Skeletal muscle tissue (tissue), 4 donors: Measurements from ENCODE around the gene SHANK1. TPM values are rescaled to one million over a fixed set of nuclear protein-coding genes. Genes with fewer than 3 reads are reported as not detected.

Experiments
- H3K27ac ChIP-seq: one replicate; pipeline ENCODE4 v1.7.0; 2013; ENCODE audit warnings: mild to moderate bottlenecking, low read depth, low read length, inconsistent platforms
- H3K27me3 ChIP-seq, 3 donors: one replicate each; pipeline ENCODE4 v1.7.0; 2013; ENCODE audit warnings: low read length in 3 of 3; ENCODE audit not compliant: control insufficient read depth in 3 of 3, insufficient read depth in 3 of 3
- H3K36me3 ChIP-seq, 3 donors: one replicate each; pipeline ENCODE4 v1.7.0; 2013; ENCODE audit warnings: low read length in 3 of 3; ENCODE audit not compliant: control insufficient read depth in 3 of 3, insufficient read depth in 3 of 3
- H3K4me1 ChIP-seq, 3 donors: one replicate each; pipeline ENCODE4 v1.7.0; 2013; ENCODE audit warnings: low read length in 3 of 3, mild to moderate bottlenecking in 3 of 3; ENCODE audit not compliant: control insufficient read depth in 3 of 3, insufficient read depth in 3 of 3
- H3K4me3 ChIP-seq, 3 donors: one replicate each; pipeline ENCODE4 v1.7.0; 2013; ENCODE audit warnings: low read length in 3 of 3
- H3K9ac ChIP-seq, 3 donors: one replicate each; pipeline ENCODE4 v1.7.0; 2013; ENCODE audit warnings: low read length in 3 of 3, mild to moderate bottlenecking in 3 of 3, moderate library complexity in 2 of 3, low read depth in 1 of 3
- H3K9me3 ChIP-seq, 3 donors: one replicate each; pipeline ENCODE4 v1.7.0; 2013; ENCODE audit warnings: low read length in 3 of 3; ENCODE audit not compliant: control insufficient read depth in 3 of 3
- total RNA-seq: library from RNA; depleted of rRNA; stranded (reverse); fragments of >200 nt; gene quantifications from one replicate; pipeline ENCODE4 v1.2.3, GENCODE V29; 2014
- donor health status: Osteomylitis.

SHANK1 gene
- total RNA-seq, 1 donor from 2014 or later: 6.8 TPM

DNA sequence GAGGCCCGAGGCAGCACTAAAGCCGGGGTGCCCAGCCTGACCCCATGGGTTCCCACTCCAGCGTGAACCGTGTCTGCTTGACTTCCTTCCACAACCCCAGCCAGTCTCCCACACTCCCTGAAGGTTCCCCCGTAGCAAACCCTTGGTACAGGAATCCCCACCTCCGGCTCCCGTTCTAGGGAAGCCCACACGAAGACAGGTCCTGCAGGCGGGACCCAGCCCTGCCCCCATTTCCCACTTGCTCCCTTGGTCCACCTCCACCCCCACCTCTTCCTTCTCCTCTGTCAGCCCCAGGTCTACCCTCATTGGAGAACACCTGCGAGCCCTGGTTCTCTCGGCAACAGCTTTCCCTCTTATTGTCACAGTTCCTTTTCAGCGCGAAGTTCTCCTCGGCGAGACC is 46.5 kb downstream of the SHANK1 start:
- no peaks in the 10 kb centered on the region for H3K36me3 ChIP-seq
- no peaks in the 10 kb centered on the region for H3K4me1 ChIP-seq
- H3K9ac ChIP-seq: no peak overlapping the region
- H3K4me3 ChIP-seq: no peak overlapping the region
- no peak overlapping the region for H3K27ac ChIP-seq
- H3K27me3 ChIP-seq: peaks cover 29 to 48% (median 45%) of the 10 kb centered on the region in 3 donors
- no peaks in the 10 kb centered on the region for H3K9me3 ChIP-seq

DNA sequence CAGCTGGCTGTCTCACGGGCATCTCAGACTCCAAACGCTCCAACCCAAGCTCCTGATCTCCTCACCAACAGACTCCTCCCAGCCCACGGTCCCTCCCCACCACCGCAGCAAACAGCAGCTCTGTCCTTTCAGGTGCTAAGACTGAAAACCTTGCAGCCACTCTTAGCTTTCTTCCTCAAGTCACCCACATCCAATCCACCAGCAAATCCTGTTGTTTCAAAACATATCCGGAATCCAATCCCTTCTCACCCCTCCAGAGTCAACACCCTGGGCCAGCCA is 49.6 kb downstream of the SHANK1 start:
- H3K4me3 ChIP-seq: no peak overlapping the region
- no peaks in the 10 kb centered on the region for H3K36me3 ChIP-seq
- no peaks in the 10 kb centered on the region for H3K9me3 ChIP-seq
- no peaks in the 10 kb centered on the region for H3K4me1 ChIP-seq
- H3K9ac ChIP-seq: no peak overlapping the region
- no peak overlapping the region for H3K27ac ChIP-seq
- peaks cover 29 to 62% (median 53%) of the 10 kb centered on the region in 3 donors for H3K27me3 ChIP-seq

DNA sequence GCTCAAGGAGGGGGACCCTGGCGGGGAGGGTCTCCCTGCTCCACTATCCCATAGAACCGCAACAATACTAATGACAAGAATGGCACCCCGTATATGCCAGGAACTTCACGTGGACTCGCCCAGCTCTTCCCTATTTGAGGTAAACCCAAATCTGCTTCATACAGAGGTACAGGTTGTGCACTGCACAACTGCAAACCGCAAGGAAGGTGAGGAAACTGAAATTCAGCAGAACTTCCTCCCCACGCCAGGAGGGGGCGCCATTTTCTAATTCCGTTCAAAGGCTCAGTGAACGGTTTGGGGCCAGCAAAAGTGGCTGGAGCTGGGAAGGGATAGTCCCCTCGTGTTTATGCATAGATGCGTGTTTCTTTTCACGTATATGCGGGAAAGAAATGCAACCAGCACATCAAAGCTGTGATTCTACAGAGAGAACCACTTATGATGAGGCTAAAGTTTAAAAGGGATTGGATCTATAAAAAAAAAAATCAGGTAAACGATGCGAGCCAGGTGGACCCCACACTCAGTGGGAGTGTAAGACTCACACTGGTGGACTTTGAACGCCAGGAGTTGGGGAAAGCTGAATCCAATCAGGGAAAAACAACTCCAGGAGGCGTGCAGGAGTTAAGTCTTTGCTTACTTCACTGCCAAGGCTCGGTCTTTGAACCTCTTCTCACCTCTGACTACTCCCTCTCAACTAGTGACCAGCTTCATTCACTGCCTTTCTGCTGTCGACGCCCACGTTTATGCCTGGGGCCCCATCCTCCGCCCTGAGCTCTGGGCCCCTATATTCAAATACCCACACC is 50.1 kb downstream of the SHANK1 start:
- Histone ChIP-seq H3K4me3 (no peak overlapping the region), H3K4me1 (no peaks in the 10 kb centered on the region), H3K36me3 (no peaks in the 10 kb centered on the region), H3K27me3 (peaks cover 29 to 62% (median 53%) of the 10 kb centered on the region in 3 donors), H3K9ac (no peak overlapping the region), H3K27ac (no peak overlapping the region), H3K9me3 (no peaks in the 10 kb centered on the region)

DNA sequence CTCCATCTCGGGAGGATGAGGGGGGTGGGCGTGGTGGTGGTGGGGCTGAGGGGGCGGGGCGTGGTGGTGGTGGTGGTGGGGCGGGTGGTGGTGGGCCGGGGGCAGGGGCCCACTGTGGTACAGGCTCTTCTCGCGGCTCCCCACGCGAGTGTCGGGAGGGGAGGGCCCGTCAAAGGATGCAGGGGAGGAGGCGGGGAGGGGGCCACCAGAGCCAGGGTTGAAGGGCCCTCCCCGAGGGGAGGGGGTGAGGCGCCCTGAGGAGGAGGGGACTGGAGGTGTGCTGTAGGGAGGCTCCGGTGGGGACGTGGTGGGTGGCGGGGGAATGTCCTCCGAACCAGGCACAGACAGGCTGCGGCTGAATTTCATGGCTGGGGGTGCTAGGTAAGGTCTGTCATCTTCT is 50.7 kb downstream of the SHANK1 start:
- H3K9me3 ChIP-seq: no peaks in the 10 kb centered on the region
- H3K27me3 ChIP-seq: peaks cover 26 to 65% (median 52%) of the 10 kb centered on the region in 3 donors
- H3K36me3 ChIP-seq: no peaks in the 10 kb centered on the region
- H3K4me1 ChIP-seq: no peaks in the 10 kb centered on the region
- no peak overlapping the region for H3K4me3 ChIP-seq
- H3K27ac ChIP-seq: no peak overlapping the region
- H3K9ac ChIP-seq: no peak overlapping the region

DNA sequence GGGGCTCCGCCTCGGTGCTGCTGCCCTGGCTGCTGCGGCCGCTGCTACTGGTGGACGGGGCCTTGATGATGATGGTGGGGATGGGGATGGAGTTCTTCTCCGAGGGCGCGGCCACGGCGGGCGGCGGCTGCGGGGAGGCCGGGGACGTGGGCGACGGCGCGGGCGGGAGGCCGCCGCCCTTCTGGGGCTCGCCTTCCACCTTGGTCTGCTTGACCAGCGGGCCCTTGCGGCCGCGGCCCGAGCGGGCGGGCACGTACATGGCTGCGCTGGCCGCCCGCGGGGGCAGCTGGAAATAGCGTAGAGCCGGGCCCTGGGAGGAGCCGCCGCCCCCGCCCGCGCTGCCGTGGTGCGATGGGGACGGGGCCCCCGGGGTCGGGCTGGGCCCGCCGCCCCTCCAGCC is 51.2 kb downstream of the SHANK1 start:
- Histone ChIP-seq H3K9ac (no peak overlapping the region), H3K9me3 (no peaks in the 10 kb centered on the region), H3K27ac (no peak overlapping the region), H3K4me1 (no peaks in the 10 kb centered on the region), H3K36me3 (no peaks in the 10 kb centered on the region), H3K27me3 (peaks cover 26 to 64% (median 50%) of the 10 kb centered on the region in 3 donors), H3K4me3 (no peak overlapping the region)

DNA sequence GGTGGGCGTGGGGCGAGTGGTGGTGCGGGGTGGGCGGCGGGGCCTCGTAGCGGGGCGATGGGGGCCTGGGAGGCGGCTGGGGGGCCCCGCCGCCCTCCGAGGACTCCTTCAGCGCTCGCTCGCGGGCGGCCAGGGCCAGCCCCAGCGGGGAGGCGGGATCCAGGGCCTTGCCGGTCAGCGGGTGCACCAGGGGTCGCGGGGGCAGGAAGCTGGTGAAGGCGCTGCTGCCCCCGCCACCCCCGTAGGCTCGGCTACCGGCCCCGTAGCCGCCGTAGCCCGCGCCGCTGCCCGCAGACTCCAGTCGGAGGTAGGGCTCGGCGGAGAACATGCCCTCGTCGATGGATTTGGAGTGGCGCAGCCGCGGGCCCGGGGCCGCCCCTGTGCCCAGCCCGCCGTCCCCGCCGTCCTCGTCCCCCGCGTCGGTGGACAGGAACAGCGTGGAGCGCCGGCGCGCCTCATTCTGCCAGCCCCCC is 51.8 kb downstream of the SHANK1 start:
- H3K4me1 ChIP-seq: no peaks in the 10 kb centered on the region
- H3K27me3 ChIP-seq: peaks cover 30 to 58% (median 52%) of the 10 kb centered on the region in 3 donors
- H3K36me3 ChIP-seq: no peaks in the 10 kb centered on the region
- H3K9ac ChIP-seq: no peak overlapping the region
- H3K4me3 ChIP-seq: no peak overlapping the region
- no peaks in the 10 kb centered on the region for H3K9me3 ChIP-seq
- H3K27ac ChIP-seq: no peak overlapping the region

DNA sequence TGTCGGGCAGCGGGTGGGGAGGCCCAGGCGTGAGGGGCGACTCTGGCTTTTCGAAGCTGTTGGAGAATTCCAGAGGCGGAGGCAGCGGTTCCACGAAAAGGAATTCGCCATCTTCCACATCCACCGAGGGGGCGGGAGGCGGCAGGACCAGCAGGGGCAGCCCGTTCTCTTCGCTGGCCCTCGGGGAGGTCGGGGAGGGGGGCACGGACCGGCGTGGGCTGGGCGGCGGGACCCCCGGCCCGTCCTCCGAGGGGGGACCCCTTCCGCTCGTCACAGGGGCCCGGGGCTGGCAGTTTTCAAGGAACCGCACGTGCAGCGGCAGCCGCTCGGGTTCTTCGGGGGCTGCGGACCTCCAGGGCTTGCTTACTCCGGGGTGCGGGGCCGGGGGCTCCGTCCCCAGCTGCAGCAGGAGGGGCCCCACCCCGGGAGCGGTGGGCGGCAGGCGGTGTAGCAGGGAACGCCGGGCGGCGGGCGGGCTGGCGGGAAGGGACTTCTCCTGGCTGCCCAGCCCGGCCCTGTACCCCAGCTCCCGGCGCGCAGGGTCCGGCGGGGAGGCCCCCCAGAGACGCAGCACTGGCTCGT is 52.3 kb downstream of the SHANK1 start:
- H3K9me3 ChIP-seq: no peaks in the 10 kb centered on the region
- H3K4me1 ChIP-seq: no peaks in the 10 kb centered on the region
- H3K9ac ChIP-seq: no peak overlapping the region
- no peak overlapping the region for H3K4me3 ChIP-seq
- no peak overlapping the region for H3K27ac ChIP-seq
- peaks cover 31 to 56% (median 54%) of the 10 kb centered on the region in 3 donors for H3K27me3 ChIP-seq
- H3K36me3 ChIP-seq: no peaks in the 10 kb centered on the region

DNA sequence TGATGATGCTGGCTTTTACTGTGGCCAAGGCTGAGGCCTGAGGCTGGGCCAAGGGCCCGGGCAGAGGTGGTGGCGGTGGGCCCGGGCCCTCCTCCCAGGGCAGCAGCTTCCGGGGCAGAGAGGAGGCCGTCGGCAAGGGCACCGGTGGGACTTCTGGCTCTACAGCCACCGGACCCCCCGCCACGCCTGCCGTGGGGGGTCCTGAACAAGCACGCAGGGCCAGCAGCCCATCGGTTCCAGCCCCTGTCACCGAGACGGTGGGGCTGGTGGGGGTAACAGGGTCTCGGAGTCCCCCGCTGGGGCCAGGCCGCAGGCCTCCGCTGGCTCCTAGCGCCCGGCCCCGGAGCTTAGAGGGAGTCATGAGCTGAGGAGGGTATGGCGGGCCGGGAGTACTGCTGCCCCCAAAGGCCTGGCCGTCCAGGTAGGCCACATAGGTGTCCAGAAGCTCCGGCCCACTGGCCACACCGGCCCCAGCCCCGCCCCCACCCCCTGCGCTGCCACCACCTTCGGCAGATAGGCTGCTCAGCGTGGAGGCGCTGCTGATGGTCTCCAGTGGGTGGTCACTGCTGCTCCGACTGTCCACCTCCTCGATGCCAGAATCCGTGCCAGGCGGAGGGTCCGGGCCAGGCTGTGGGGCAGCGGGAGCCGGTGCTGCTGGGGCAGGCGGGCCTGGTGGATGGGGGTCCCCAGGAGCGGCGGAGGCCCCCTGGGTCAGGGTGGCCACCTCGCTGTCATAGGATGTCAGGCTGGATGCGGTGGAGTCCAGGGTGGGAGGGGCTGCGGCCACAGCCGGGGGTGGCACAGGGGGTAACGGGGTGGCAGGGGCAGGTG is 53.0 kb downstream of the SHANK1 start:
- Histone ChIP-seq H3K9ac (no peak overlapping the region), H3K27me3 (peaks cover 29 to 54% (median 53%) of the 10 kb centered on the region in 3 donors), H3K4me1 (no peaks in the 10 kb centered on the region), H3K27ac (no peak overlapping the region), H3K9me3 (no peaks in the 10 kb centered on the region), H3K4me3 (no peak overlapping the region), H3K36me3 (no peaks in the 10 kb centered on the region)

DNA sequence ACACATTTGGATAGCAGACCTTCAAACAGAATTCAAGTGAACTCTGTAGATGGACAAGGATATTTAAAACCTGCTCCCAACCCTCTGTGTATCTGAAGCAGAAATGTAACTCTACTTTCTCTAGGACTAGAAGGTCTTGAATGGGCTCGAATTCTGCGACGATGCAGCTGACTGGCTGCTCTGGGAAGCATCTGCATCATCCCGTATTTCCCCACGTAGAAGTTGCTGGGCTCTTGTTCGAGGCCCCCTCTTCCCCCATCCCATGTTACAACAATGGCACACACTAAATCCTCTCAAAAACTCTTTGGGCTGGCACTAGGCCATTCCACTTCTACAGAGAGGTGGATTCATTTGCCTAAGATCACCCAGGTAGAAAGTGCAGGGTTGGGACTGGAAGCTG is 55.4 kb downstream of the SHANK1 start:
- peaks cover 0 to 2% (median 0%) of the 10 kb centered on the region in 3 donors for H3K9me3 ChIP-seq

DNA sequence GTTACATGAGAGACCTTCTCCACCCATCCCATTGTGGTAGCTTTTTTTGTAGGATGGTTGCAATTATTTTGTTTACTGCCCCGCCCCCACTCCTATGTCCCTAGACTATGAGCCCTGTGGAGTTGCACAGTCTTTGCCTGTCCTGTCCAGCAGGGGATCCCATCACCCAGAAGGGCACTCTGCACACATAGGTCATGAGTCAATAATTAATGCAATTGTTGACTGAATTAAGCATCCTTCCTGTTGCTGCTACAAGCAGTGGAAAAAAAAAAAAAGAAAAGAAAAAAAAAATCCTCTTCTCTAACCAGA is 56.2 kb downstream of the SHANK1 start:
- Histone ChIP-seq H3K36me3 (no peaks in the 10 kb centered on the region), H3K4me3 (no peak overlapping the region), H3K27ac (no peak overlapping the region), H3K4me1 (peaks cover 2 to 5% (median 4%) of the 10 kb centered on the region in 3 donors), H3K9ac (no peak overlapping the region), H3K27me3 (peaks cover 33 to 56% (median 51%) of the 10 kb centered on the region in 3 donors), H3K9me3 (peaks cover 0 to 2% (median 0%) of the 10 kb centered on the region in 3 donors)

More for the DNA sequence above, 55.4 kb downstream of the SHANK1 start:
- no peak overlapping the region for H3K9ac ChIP-seq
- peaks cover 28 to 52% (median 49%) of the 10 kb centered on the region in 3 donors for H3K27me3 ChIP-seq
- no peaks in the 10 kb centered on the region for H3K4me1 ChIP-seq
- no peak overlapping the region for H3K27ac ChIP-seq
- no peak overlapping the region for H3K4me3 ChIP-seq
- H3K36me3 ChIP-seq: no peaks in the 10 kb centered on the region
